NCI-H146 (cell line): ENCODE data around the gene DCP2.
"Not testable (repeated sequence)": the region's sequence is repeated elsewhere in the genome, so short reads cannot be mapped to it uniquely, and the experiment has no call there.

Experiments
- DNase-seq: peaks from one replicate; lab custom pipeline; 2025; lab: John Stamatoyannopoulos, UW

DCP2 gene

DNA sequence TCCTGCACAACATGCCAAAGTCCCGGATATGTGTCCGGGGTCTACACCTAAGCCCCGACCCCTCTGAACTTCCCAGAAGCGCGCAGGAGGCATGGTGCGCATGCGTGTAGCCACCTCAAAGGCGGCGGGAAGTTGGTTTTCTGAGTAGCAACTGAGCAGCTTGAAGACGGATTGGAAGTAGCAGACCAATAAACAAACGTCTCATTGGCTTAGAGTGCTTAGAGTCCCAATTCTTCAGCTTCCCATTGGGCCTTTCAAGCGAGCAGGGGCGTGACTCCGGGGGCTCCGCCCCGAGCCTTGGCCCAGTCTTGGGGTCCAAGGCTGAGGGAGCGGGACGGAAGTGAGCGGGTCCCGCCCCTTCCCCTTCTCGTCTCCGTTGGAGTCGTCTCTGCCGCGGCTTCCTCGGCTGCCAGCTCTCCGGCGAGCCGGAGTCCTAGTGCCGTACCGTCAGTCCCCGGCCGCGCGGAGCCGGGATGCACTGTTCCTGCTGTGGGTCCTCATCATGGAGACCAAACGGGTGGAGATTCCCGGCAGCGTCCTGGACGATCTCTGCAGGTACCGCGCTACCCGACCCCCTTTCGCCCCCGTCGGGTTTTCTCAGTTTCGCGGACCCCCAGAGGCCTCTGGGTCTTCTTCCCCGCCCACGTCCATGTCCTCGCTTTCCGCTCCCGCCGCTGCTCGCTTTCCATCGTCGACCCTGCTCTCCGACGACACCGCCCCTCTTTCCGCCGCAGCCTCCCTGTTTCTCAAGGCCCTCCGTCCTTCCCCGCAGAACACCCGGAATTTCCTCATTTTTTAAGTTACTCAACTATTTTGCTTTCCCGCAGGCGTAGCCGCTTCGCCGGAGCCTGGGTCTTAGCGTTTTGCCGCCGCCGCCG lies at the start of gene DCP2:
Gene DCP2, plus strand, starts transcription at position 367 of the 878 bp plus-strand sequence. Its CDS starts 136 bp downstream, at position 503.
- peak; percentile 99 for DNase-seq

DNA sequence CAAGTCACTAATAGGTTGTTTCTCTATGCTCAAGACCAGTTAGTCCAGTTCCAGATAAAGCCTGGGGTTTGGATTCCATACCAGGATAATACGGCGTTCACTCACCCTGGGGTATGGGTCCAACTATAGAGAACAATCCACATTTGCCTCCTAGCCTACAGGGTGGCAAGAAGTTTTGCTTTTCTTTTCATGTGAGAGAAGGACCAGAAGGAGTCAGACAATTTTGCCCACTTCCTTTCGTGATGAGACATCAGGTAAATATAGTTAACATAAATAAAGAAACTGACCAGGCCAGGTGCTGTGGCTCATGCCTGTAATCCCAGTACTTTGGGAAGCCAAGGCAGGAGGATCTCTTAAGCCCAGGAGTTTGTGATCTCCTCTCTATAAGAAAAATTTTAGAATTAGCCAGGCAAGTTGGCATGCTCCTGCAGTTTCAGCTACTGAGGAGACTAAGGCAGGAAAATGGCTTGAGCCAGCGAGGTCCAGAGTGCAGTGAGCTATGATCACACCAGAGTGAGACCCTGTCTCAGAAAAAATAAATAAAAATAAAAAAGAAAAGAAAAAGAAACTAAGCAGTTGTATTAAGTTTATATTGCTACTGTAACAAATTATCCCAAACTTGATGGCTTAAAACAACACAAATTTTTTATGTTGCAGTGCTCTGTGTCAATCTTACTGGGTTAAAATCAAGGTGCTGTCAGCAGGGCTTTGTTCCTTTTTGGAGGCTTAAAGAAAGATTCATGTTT lies 47.1 kb upstream of the DCP2 start:
- no peak for DNase-seq

DNA sequence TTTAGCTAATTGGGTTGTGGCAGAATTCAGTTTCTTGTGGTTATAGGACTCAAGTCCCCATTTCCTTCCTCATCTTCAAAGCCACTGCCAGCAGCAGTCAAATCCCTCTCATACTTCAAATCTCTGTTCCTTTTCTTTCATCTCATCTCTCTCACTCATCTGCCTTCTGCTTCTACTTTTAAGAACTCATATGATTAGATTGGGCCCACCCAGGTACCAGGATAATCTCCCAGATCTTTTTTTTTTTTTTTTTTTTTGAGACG lies 46.6 kb upstream of the DCP2 start:
- DNase-seq: no peak

DNA sequence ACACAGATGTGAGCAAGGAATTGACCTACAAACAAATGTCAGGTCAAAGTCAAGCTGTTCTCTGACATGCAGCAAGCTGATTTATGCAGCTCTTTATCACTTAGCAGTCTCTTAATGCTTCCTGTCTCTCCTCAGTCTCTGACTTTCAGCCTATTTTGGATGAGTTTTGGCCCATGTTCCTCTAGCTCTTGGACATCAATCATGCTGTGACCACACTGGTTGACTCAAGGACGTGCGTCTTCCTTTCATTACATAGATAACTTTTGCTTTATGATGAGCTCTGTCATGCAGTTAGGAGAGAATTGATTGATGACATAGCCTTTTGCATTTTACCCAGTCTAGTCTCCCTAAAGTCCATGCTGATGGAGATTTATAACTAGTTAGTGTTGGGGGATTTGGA lies 45.1 kb upstream of the DCP2 start:
- no peak for DNase-seq

DNA sequence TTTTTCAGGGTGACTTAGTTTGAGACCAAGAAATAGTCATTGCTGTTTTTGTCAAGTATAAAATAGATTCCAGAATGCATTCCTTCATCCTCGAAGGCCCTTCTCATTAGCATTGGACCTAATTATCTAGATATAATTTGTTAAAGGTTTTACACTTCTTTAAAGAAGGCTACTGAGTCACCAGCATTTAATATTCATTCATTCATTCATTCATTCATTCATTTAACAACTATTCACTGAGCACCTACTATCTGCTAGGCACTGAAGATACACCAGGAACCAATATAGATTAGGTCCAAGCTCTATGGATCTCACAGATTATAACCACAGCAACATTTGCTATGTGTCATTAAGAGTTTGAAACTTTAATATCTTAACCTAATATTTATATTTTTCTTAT lies 43.5 kb upstream of the DCP2 start:
- no peak for DNase-seq

DNA sequence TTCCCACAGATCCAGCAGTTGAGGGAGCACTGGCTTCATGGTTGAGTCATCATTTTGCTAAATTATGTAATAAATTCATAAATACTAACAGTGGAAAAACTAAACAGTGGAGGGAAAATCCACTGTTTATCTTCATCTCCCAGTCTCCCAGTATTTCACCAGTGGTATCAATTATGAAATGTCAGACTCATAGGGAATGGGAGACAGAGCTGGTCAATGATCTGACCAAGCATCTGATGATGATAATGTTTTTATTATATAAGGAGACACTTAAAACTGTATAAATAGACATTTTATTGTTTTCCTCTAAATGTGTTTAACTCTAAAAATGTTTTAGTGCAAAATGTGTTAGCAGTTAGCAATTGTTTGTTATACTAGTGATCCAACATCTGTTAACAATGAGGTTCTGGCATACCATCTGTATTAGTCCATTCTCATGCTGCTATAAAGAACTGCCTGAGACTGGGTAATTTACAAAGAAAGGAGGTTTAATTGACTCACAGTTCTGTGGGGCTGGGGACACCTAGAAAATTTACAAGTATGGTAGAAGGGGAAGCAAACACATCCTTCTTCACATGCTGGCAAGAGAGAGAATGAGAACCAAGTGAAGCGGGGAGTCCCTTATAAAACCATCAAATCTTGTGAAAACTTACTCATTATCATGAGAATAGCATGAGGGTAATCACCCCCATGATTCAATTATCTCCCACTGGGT lies 42.8 kb upstream of the DCP2 start:
- no peak for DNase-seq

DNA sequence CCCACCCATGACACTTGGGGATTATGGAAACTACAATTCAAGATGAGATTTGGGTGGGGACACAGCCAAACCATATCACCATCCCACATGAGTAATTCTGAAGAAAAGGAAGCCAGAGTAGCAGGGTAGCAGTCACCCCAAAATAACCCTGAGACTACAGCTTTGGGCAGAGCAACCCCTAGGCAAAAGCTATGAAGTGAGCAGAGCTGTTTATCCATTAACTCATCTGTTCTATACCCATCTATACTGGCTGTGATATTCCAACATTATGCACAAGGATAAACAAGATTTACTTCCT lies 42.3 kb upstream of the DCP2 start:
- DNase-seq: no peak

DNA sequence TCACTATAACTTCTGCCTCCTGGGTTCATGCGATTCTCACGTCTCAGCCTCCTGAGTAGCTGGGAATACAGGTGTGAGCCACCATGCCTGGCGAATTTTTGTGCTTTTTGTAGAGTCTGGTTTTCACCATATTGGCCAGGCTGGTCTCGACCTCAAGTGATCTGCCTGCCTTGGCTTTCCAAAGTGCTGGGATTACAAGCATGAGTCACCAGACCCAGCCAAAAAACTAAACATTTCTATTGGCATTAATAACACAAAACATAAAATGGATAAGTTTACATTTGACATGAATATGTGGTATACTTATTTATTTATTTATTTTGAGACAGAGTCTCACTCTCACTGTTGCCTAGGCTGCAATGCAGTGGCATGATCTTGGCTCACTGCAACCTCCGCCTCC lies 40.9 kb upstream of the DCP2 start:
- no peak for DNase-seq

DNA sequence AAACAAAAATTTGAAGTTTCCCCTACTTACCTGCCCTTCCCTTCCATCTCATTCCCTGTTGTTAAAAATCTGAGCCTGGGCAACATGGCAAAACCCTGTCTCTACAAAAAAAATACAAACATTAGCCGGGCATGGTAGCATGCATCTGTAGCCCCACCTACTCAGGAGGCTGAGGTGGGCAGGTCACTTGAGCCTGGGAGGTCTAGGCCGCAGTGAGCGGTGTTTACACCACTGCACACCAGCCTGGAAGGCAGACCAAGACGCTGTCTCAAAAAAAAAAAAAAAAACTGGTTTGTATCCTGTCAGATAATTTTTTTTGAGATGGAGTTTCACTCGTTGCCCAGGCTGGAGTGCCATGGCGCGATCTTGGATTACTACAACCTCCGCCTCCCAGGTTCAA lies 38.3 kb upstream of the DCP2 start:
- no peak for DNase-seq

DNA sequence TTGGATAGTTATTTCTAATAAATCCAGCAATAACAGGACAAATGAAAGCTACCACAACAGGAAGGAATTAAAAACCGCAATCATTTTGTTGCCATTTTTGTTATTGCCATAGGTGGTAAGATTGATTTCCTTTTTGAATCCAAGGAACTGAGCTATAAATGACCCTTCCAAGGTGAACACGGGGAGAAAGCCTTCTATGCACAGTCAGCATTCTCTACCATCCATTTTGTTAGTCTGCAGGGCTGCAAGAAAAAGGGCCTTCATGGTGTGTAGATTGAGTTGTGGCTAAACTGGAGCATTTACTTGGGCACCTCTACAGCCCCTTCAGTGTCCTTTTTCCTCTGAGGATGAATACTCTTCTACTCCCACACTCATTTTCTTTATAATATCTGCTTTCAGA lies 35.9 kb upstream of the DCP2 start:
- DNase-seq: no peak

DNA sequence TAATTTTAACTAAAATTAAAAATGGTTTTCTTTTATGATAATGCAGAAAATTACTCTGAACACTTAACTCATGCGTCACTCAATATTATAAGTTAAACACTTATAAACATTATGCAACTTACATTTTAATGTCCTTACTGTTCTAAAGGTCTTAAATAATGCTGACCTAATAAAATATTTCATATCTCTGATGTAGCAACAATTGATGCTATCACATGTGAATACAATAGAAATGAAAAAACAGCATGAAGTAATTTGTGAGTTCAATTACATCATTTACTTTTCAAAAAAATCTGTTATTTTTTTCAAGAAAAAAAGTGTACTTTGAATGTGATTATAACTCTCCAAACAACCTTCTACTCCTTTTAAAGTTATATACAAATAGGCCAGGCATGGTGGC lies 28.1 kb upstream of the DCP2 start:
- DNase-seq: no peak

DNA sequence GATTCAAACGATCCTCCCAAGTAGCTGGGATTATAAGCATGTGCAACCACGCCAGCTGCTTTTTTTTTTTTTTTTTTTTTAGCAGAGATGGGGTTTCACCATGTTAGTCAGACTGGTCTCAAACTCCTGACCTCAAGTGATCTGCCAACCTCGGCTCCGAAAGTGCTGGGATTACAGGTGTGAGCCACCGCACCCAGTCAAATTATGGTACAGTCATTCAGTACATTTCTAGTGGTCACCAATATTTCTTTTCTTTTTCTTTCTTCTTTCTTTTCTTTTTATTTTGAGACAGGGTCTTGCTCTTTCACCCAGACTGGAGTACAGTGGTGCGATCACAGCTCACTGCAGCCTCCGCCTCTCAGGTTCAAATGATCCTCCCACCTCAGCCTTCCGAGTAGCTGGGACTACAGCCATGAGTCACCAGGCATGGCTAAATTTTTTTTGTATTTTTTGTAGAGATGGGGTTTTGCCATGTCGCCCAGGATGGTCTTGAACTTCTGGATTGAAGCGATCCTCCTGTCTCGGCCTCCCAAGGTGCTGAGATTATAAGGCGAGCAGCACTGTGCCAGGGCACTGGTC lies 25.4 kb upstream of the DCP2 start:
- DNase-seq: no peak

DNA sequence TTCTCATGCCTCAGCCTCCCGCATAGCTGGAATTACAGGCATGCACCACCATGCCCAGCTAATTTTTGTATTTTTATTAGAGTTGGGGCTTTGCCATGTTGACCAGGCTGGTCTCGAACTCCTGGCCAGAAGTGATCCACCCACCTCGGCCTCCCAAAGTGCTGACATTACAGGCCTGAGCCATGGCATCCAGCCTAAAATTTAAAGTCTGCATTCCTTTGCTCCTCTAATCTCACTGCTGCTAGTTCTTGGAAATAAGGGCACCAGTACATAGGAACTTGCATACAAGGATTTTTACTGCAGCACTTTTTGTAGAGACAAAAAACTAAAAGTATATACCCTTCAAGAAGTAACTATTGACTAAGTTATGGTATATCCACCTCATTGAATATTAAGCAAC lies 20.0 kb upstream of the DCP2 start:
- no peak for DNase-seq

DNA sequence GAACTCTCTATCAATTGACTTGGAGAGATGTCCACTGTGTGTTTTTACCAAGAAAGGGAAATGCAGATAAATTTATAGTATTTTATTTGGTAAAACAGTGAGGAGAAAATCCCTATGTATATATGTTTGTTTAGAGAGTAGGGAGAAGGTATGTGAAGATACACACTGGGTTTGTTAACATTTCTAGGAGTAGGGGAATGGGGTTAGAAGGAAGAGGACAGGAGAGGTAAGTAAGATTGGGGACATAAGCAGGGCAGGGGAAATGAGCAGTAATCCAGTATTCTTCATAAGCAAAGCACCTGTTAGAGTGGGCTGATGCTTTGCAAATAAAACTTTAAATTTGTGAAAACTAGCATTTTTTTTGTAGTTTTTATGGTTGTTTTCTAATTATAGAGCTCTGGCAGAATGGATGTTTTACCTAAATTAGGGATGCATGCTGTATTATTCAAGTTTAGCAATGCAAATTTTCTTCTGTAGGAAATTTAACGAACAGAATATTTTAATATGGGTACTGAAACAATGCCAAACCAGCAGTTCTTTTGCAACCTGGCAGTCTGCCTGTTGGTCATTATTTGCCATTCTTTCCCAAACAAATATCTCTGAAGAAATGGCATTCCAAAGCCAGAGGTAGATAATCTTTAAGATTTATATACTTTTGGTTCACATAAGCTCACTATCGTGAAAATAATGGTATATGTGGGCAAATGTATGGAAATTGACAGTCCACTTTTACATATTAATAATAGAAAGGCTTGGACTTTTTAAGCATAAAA lies 19.4 kb upstream of the DCP2 start:
- DNase-seq: no peak

DNA sequence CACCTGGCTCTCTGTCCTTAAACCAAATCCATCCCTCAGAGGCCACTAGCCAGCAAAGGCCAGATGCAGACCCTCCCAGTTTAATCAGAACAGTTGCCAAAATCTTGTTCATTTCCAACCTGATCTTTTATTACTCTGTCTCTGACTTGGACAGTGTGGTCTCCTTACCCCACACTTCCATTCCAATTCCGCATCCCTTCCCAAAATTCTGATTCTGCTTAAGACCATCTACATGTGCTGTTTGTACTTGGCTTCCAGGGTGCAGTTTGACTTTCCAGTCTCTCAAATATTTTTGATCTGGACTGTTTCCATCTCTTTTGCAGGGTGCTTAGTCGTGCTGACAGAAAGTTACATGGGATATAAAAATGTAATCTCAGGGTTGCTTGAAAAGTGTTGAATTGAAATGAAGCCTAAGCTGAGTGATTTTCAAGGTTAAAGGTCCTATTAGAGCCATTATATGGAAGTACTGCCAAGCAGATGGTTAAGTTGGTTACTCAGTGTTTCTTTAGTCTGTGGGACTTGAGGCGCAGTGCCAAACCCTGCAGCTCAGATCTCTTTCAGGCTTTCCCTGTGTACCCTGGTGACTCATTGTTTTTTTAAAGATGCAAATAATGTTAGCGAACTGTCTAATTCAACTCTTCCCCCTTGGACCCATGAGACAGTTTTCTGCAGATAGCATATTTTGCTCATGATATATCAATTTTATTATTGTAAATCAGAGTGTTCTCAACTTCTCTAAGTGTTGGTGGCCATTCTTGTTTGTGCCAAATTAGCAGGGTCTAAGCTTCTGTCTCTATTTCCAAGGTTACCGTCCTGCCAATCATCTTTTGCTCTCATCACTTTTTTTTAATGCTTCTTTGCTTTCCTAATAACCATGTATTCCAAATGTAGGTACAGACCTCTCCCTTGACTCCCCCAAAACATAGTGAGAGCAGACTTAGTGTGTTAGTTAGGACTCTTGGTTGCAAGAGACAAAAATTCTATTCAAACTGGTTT lies 18.2 kb upstream of the DCP2 start:
- no peak for DNase-seq

DNA sequence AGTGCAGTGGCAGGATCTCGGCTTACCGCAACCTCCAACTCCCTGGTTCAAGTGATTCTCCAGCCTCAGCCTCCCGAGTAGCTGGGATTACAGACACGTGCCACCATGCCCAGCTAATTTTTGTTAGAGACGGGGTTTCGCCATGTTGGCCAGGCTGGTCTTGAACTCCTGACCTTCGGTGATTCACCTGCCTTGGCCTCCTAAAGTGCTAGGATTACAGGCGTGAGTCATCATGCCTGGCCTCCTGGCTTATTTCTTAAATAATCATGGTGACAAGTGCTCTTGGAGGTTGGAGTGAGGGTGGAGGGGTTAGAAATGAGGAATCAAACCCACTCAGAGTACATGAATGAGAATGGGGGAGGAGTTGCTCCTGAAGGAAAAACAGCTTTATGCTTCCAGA lies 16.7 kb upstream of the DCP2 start:
- DNase-seq: not testable (repeated sequence)

DNA sequence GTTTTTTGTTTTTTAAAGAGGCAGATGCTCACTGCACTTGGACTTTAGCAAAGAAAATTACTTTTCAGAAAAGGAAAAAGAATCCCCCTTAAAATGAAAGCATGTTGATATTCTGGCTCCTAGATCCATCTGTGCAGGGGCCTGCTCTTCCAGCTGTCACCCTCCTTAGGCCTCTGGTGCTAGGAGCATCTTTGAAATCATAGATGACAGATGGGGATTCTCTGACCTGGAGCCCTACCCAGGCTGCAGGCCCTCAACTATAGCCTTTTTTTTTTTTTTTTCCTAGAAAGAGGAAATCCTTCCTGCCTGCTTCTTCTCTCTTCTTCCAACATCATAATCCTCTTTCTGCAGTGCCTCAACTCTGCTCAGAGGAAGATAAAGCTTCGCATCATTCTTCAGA lies 16.3 kb upstream of the DCP2 start:
- no peak for DNase-seq

DNA sequence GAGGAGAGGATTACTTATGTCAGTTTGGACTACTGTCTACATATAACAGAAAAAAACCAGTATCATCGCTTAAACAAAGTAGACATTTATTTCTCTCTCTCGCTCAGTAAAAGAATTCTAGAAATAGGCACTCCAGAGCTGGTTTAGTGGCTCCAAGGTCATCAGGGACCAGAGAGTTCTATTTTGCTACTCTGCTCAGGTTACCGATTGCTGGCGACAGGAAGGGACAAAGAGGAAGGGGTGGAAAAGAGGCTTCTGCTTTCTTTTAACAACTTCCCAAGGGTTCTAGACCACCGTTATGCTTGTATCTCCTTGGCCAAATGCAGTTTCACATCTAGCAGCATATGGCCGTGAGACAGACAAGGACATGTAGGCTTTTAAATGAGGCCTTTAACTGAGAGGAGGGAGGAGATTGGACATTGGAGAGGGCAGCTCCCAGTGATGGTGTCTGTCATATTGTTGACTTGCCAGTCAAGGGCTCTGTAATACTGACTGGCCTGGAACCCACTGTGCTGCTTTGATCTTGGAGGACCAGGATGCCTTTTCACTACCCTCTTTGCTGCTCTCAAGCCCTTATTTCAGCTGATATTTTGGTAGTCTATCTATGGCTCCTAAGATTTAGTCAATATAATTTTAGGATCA lies 15.6 kb upstream of the DCP2 start:
- DNase-seq: no peak

DNA sequence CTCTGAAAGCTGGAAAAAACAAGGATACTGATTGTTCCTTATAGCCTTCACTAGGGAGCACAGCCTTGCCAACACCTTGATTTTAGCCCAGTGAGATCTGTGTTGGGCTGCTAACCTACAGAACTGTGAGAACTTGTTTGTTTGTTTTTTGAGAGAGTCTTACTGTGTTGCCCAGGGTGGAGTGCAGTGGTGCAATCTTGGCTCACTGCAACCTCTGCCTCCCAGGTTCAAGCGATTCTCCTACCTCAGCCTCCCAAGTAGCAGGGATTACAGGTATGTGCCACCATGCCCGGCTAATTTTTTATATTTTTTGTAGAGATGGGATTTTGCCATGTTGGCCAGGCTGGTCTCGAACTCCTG lies 13.2 kb upstream of the DCP2 start:
- not testable (repeated sequence) for DNase-seq

DNA sequence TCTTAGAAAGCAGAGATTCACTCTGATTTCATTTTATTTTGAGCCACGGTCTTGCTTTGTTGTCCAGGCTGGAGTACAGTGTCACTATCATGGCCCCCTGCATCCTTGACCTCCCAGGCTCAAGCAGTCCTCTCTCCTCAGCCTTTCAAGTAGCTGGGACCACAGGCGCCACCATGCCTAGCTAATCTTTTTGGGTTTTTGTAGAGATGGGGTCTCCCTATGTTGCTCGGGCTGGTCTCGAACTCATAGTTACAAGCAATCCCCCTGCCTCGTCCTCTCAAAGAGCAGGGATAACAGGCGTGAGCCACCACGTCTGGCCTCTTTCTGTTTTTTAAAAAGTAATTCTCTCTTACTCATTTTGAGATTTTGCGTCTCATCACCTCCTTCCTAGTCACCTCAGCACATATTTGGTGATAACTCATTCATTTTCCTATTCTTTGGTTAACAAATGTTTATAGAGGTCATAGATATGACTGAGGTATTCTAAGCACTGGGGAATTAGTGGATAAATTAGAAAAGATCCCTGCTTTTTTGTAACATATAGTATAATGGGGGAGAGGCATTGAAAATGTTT lies 10.8 kb upstream of the DCP2 start:
- DNase-seq: no peak
